Spleen (tissue), 11 donors: ENCODE data around the gene MCC. TPM values are rescaled to one million over a fixed set of nuclear protein-coding genes. Genes with fewer than 3 reads are reported as not detected.

Experiments
- DNase-seq: peaks from one replicate; pipeline ENCODE4 v3.0.0-alpha.2; 2020
- H3K27ac ChIP-seq, 8 donors: fragments of 200-600 bp; sonication (generic) in 7 of 8; 1 replicate in 4 of 8; 2 replicates in 4 of 8; pipeline versions ENCODE4 v1.5.0 to v1.8.0; 2016 to 2021; ENCODE audit warnings: inconsistent platforms in 4 of 8, mild to moderate bottlenecking in 4 of 8, moderate library complexity in 1 of 8
- H3K27me3 ChIP-seq, 7 donors: fragments of 200-600 bp; sonication (generic) in 6 of 7; replicated peaks in 1 of 7; 1 replicate in 4 of 7; 2 replicates in 3 of 7; pipeline versions ENCODE4 v1.5.0 to v1.8.0; 2016 to 2021; ENCODE audit warnings: inconsistent platforms in 3 of 7, mild to moderate bottlenecking in 1 of 7
- H3K36me3 ChIP-seq, 6 donors: fragments of 200-600 bp; sonication (generic) in 5 of 6; 1 replicate in 4 of 6; 2 replicates in 2 of 6; pipeline versions ENCODE4 v1.5.0 to v1.8.0; 2016 to 2021; ENCODE audit warnings: inconsistent platforms in 2 of 6
- H3K4me1 ChIP-seq, 6 donors: fragments of 200-600 bp; sonication (generic) in 5 of 6; 1 replicate in 3 of 6; 2 replicates in 3 of 6; pipeline versions ENCODE4 v1.5.0 to v1.8.0; 2016 to 2021; ENCODE audit warnings: inconsistent platforms in 3 of 6
- H3K4me3 ChIP-seq, 8 donors: fragments of 200-600 bp; sonication (generic) in 7 of 8; 1 replicate in 4 of 8; 2 replicates in 4 of 8; pipeline versions ENCODE4 v1.5.0 to v1.8.0; 2016 to 2021; ENCODE audit warnings: inconsistent platforms in 4 of 8, mild to moderate bottlenecking in 4 of 8, moderate library complexity in 2 of 8
- H3K9me3 ChIP-seq, 8 donors: fragments of 200-600 bp; sonication (generic) in 7 of 8; 1 replicate in 4 of 8; 2 replicates in 4 of 8; pipeline versions ENCODE4 v1.5.0 to v1.8.0; 2016 to 2021; ENCODE audit warnings: inconsistent platforms in 4 of 8
- POLR2A ChIP-seq, 3 donors: fragments of 450-650 bp; IDR thresholded peaks; one replicate each; pipeline ENCODE4 v1.5.1; 2017; ENCODE audit warnings: antibody characterized with exemption in 3 of 3, mild to moderate bottlenecking in 1 of 3
- POLR2AphosphoS5 ChIP-seq, 3 donors: sonication (generic); formaldehyde crosslinking; IDR thresholded peaks; one replicate each; pipeline ENCODE4 v1.5.1; 2017; ENCODE audit warnings: antibody characterized with exemption in 3 of 3
- WGBS, 5 donors: extraction: QIAGEN DNeasy Blood & Tissue Kit in 3 of 5; methylation state at CpG; one replicate each; pipeline versions ENCODE4 v1.1.5 to v1.1.7; 2013 to 2018; 5-methylcytosine and 5-hydroxymethylcytosine counted together
- intact Hi-C: fragments of 100-400 bp; cut with DNase I; formaldehyde crosslinking; loops from one replicate; pipeline ENCODE4 v1.15.0; 2023; ENCODE audit warnings: low total_unique reads
- polyA plus RNA-seq, 3 donors: library from polyadenylated mRNA; stranded (reverse); fragments of 200-250 nt; gene quantifications; one replicate each; pipeline ENCODE4 v1.2.1, GENCODE V29; 2013
- total RNA-seq, 7 donors: library from RNA; depleted of rRNA in 3 of 7; stranded (reverse); fragments of >200 nt in 3 of 7; fragmentation: NEBNext Ultra II Directional in 4 of 7; extraction: Animal tissue kit (Norgen Biotek cat#: 25700) in 4 of 7; gene quantifications; one replicate each; pipeline versions ENCODE4 v1.1.0 to v1.2.1, GENCODE V29; 2016 to 2021
- TF ChIP-seq, protein P1 (sequence below), 11 experiments: fragments of 200-600 bp in 7 of 11; fragments of 450-650 bp in 4 of 11; sonication (generic) in 4 of 11; IDR thresholded peaks in 8 of 11; conservative IDR thresholded peaks in 3 of 11; 1 replicate in 7 of 11; 2 replicates in 4 of 11; pipeline versions ENCODE4 v1.4.0 to v1.8.0; 2016 to 2021; ENCODE audit warnings: antibody characterized with exemption in 11 of 11, inconsistent platforms in 4 of 11, mild to moderate bottlenecking in 1 of 11
- donor health status: healthy with polysubstance abuse.
- donor health status: DM: no; HTN: no; CAD: no; lungs with moderate emphysema.
- donor health status: DM: no; HTN: no; CAD: no.
- donor health status: Bipolar disorder and iron deficiency.
- donor health status: healthy.
- donor health status: DM: no; HTN: no; CAD: no.
- donor health status: DM: yes; HTN: yes; CAD: no.

Gene MCC
- total and polyA plus RNA-seq, 10 donors = 1.3 to 32.8 (median 15.8) TPM

- intact Hi-C loops = no loop called here
- no peak overlapping the region for H3K4me3 ChIP-seq
- TF ChIP-seq, protein P1, sequence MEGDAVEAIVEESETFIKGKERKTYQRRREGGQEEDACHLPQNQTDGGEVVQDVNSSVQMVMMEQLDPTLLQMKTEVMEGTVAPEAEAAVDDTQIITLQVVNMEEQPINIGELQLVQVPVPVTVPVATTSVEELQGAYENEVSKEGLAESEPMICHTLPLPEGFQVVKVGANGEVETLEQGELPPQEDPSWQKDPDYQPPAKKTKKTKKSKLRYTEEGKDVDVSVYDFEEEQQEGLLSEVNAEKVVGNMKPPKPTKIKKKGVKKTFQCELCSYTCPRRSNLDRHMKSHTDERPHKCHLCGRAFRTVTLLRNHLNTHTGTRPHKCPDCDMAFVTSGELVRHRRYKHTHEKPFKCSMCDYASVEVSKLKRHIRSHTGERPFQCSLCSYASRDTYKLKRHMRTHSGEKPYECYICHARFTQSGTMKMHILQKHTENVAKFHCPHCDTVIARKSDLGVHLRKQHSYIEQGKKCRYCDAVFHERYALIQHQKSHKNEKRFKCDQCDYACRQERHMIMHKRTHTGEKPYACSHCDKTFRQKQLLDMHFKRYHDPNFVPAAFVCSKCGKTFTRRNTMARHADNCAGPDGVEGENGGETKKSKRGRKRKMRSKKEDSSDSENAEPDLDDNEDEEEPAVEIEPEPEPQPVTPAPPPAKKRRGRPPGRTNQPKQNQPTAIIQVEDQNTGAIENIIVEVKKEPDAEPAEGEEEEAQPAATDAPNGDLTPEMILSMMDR (IDR thresholded peaks at IDR 0.05 in 8 of 11, conservative IDR thresholded peaks at IDR 0.05 in 3 of 11) = no peak
- no peak for TF ChIP-seq POLR2A (IDR thresholded peaks at IDR 0.05)
- no peak for TF ChIP-seq POLR2AphosphoS5 (IDR thresholded peaks at IDR 0.05)
- H3K36me3 ChIP-seq = no peaks in the 10 kb centered on the region
- H3K4me1 ChIP-seq = peaks cover 0 to 6% (median 5%) of the 10 kb centered on the region in 6 donors
- peaks cover 0 to 44% (median 0%) of the 10 kb centered on the region in 7 donors for H3K27me3 ChIP-seq
- DNase-seq = no peak
- H3K9me3 ChIP-seq = no peaks in the 10 kb centered on the region
- H3K27ac ChIP-seq = no peak overlapping the region
Observed at GRCh38 chr5:113508756-113509155, 20.5 kb upstream of the MCC start.

- intact Hi-C loops = no loop called here
- no peak for DNase-seq
- Histone ChIP-seq H3K4me3 (no peak overlapping the region), H3K4me1 (peaks cover 0 to 2% (median 0%) of the 10 kb centered on the region in 6 donors), H3K27me3 (peaks cover 0 to 53% (median 0%) of the 10 kb centered on the region in 7 donors), H3K36me3 (no peaks in the 10 kb centered on the region), H3K9me3 (no peaks in the 10 kb centered on the region), H3K27ac (no peak overlapping the region)
- TF ChIP-seq POLR2A (IDR thresholded peaks at IDR 0.05) = no peak
- no peak for TF ChIP-seq POLR2AphosphoS5 (IDR thresholded peaks at IDR 0.05)
- TF ChIP-seq, protein P1 (IDR thresholded peaks at IDR 0.05 in 8 of 11, conservative IDR thresholded peaks at IDR 0.05 in 3 of 11) = no peak
Observed at GRCh38 chr5:113507601-113508000, 19.3 kb upstream of the MCC start.

- H3K27ac ChIP-seq = no peak overlapping the region
- H3K27me3 ChIP-seq = peaks cover 0 to 61% (median 0%) of the 10 kb centered on the region in 7 donors
- H3K9me3 ChIP-seq = no peaks in the 10 kb centered on the region
- no peak overlapping the region for H3K4me3 ChIP-seq
- H3K36me3 ChIP-seq = no peaks in the 10 kb centered on the region
- 74 to 82% (median 79%) methylated on average over 5 of the region's 5 CpGs for WGBS, 5 donors
- TF ChIP-seq, protein P1 (IDR thresholded peaks at IDR 0.05 in 8 of 11, conservative IDR thresholded peaks at IDR 0.05 in 3 of 11) = no peak
- no peak for TF ChIP-seq POLR2A (IDR thresholded peaks at IDR 0.05)
- TF ChIP-seq POLR2AphosphoS5 (IDR thresholded peaks at IDR 0.05) = no peak
- intact Hi-C loops = no loop called here
- H3K4me1 ChIP-seq = no peaks in the 10 kb centered on the region
- no peak for DNase-seq
Observed at GRCh38 chr5:113505181-113505580, 16.9 kb upstream of the MCC start.

GRCh38 chr5:113503146-113503545 lies 14.9 kb upstream of the MCC start:
- Histone ChIP-seq H3K27me3 (peaks cover 0 to 48% (median 0%) of the 10 kb centered on the region in 7 donors), H3K4me3 (no peak overlapping the region), H3K27ac (no peak overlapping the region), H3K9me3 (no peaks in the 10 kb centered on the region), H3K36me3 (no peaks in the 10 kb centered on the region), H3K4me1 (no peaks in the 10 kb centered on the region)
- TF ChIP-seq, protein P1 (IDR thresholded peaks at IDR 0.05 in 8 of 11, conservative IDR thresholded peaks at IDR 0.05 in 3 of 11) = no peak
- TF ChIP-seq POLR2A (IDR thresholded peaks at IDR 0.05) = no peak
- no peak for TF ChIP-seq POLR2AphosphoS5 (IDR thresholded peaks at IDR 0.05)
- DNase-seq = no peak
- 82 to 100% (median 91%) methylated on average over 1 of the region's 1 CpG; no CpG with 5 or more reads in 1 of the 5 donors for WGBS, 5 donors
- intact Hi-C loops = no loop called here
